Body of pancreas (tissue), 4 donors: ENCODE results near the gene CD70. TPM values are rescaled to one million over a fixed set of nuclear protein-coding genes. Genes with fewer than 3 reads are reported as not detected.
A peak's percentile ranks its signal among the peaks of the same experiment; 100 is the strongest.

ENCODE experiments used
- ATAC-seq: fragments of 150-250 bp; one replicate; pipeline ENCODE4 v1.9.1; 2016
- DNase-seq, 4 donors: peaks; one replicate each; pipeline ENCODE4 v3.0.0-alpha.2; 2019
- H3K27ac ChIP-seq, 4 donors: fragments of 200-600 bp; sonication (generic); 1 replicate in 3 of 4; 2 replicates in 1 of 4; pipeline versions ENCODE4 v1.5.1 to v1.6.1; 2016 to 2019; ENCODE audit warnings: mild to moderate bottlenecking in 1 of 4, mixed read lengths in 1 of 4, moderate library complexity in 1 of 4
- H3K27me3 ChIP-seq, 2 donors: fragments of 200-600 bp; sonication (generic); one replicate each; pipeline ENCODE4 v1.6.0; 2016; ENCODE audit warnings: mild to moderate bottlenecking in 1 of 2
- H3K36me3 ChIP-seq, 2 donors: fragments of 200-600 bp; sonication (generic); replicated peaks in 1 of 2; 2 replicates each; pipeline ENCODE4 v1.5.1; 2016; ENCODE audit warnings: low read depth in 2 of 2; ENCODE audit not compliant: insufficient read depth in 1 of 2
- H3K4me1 ChIP-seq: fragments of 200-600 bp; sonication (generic); one replicate; pipeline ENCODE4 v1.6.0; 2016
- H3K4me3 ChIP-seq, 2 donors: fragments of 200-600 bp; sonication (generic); 1 replicate in 1 of 2; 2 replicates in 1 of 2; pipeline ENCODE4 v1.5.1; 2016 to 2019
- H3K9me3 ChIP-seq, 3 donors: fragments of 200-600 bp; sonication (generic); 1 replicate in 2 of 3; 2 replicates in 1 of 3; pipeline ENCODE4 v1.5.1; 2016
- CTCF ChIP-seq, 7 experiments: fragments of 450-650 bp in 4 of 7; fragments of 200-600 bp in 3 of 7; sonication (generic) in 3 of 7; IDR thresholded peaks; one replicate each; pipeline ENCODE4 v1.5.1; 2016 to 2019; ENCODE audit warnings: antibody characterized with exemption in 7 of 7
- POLR2A ChIP-seq, 3 donors: fragments of 450-650 bp; IDR thresholded peaks; one replicate each; pipeline ENCODE4 v1.6.1; 2016; ENCODE audit warnings: antibody characterized with exemption in 3 of 3, mild to moderate bottlenecking in 2 of 3
- WGBS, 2 donors: methylation state at CpG; one replicate each; pipeline ENCODE4 v1.1.5; 2017; 5-methylcytosine and 5-hydroxymethylcytosine counted together
- intact Hi-C: fragments of 100-400 bp; cut with DNase I; formaldehyde crosslinking; loops from one replicate; pipeline ENCODE4 v1.15.1; 2023
- total RNA-seq, 2 donors: library from RNA; depleted of rRNA; stranded (reverse); fragments of >200 nt; gene quantifications; one replicate each; pipeline ENCODE4 v1.1.0, GENCODE V29; 2016

Gene CD70
- total RNA-seq, 2 donors from 2014 or later = not detected

GRCh38 chr19:6632002-6632621 lies 41.2 kb upstream of the CD70 start:
- no peak for TF ChIP-seq POLR2A (IDR thresholded peaks at IDR 0.05)
- TF ChIP-seq CTCF (IDR thresholded peaks at IDR 0.05) = peak; percentile 76 to 82 (median 77)
- Histone ChIP-seq H3K27ac (no peak overlapping the region), H3K4me1 (peaks cover 3% of the 10 kb centered on the region), H3K4me3 (no peak overlapping the region), H3K9me3 (no peaks in the 10 kb centered on the region), H3K36me3 (no peaks in the 10 kb centered on the region), H3K27me3 (no peaks in the 10 kb centered on the region)
- 37 to 38% methylated on average over 12 of the region's 12 CpGs for whole genome bisulfite sequencing, 2 donors
- peak; percentile 71 to 80 (median 77) for DNase-seq
- ATAC-seq = peak; percentile 58
- intact Hi-C loops = loop anchor here (10.0 kb wide), 2 partner anchors 107 to 233 kb away; no protein-coding TSS in a partner anchor

GRCh38 chr19:6626764-6627163 lies 35.8 kb upstream of the CD70 start:
- DNase-seq = no peak
- TF ChIP-seq POLR2A (IDR thresholded peaks at IDR 0.05) (no peak), CTCF (IDR thresholded peaks at IDR 0.05) (no peak)
- H3K27ac ChIP-seq = no peak overlapping the region
- H3K27me3 ChIP-seq = no peaks in the 10 kb centered on the region
- no peak overlapping the region for H3K4me3 ChIP-seq
- intact Hi-C loops = no loop called here
- no peaks in the 10 kb centered on the region for H3K9me3 ChIP-seq
- ATAC-seq = no peak
- no peaks in the 10 kb centered on the region for H3K36me3 ChIP-seq
- no peaks in the 10 kb centered on the region for H3K4me1 ChIP-seq

GRCh38 chr19:6617374-6617773 lies 26.4 kb upstream of the CD70 start:
- Histone ChIP-seq H3K4me3 (no peak overlapping the region), H3K27ac (no peak overlapping the region), H3K4me1 (no peaks in the 10 kb centered on the region), H3K27me3 (no peaks in the 10 kb centered on the region), H3K9me3 (no peaks in the 10 kb centered on the region), H3K36me3 (no peaks in the 10 kb centered on the region)
- WGBS, 2 donors = 48 to 53% methylated on average over 2 of the region's 2 CpGs
- ATAC-seq = no peak
- intact Hi-C loops = no loop called here
- TF ChIP-seq POLR2A (IDR thresholded peaks at IDR 0.05) = no peak
- no peak for TF ChIP-seq CTCF (IDR thresholded peaks at IDR 0.05)
- DNase-seq = no peak

GRCh38 chr19:6616011-6616410 lies 25.1 kb upstream of the CD70 start:
- H3K36me3 ChIP-seq = no peaks in the 10 kb centered on the region
- H3K27ac ChIP-seq = no peak overlapping the region
- WGBS, 2 donors = 65 to 76% methylated on average over 6 of the region's 6 CpGs
- DNase-seq (no peak), ATAC-seq (no peak)
- intact Hi-C loops = no loop called here
- H3K27me3 ChIP-seq = peaks cover 0 to 8% of the 10 kb centered on the region in 2 donors
- H3K4me1 ChIP-seq = no peaks in the 10 kb centered on the region
- no peak for TF ChIP-seq CTCF (IDR thresholded peaks at IDR 0.05)
- TF ChIP-seq POLR2A (IDR thresholded peaks at IDR 0.05) = no peak
- H3K4me3 ChIP-seq = no peak overlapping the region
- no peaks in the 10 kb centered on the region for H3K9me3 ChIP-seq

- no peaks in the 10 kb centered on the region for H3K9me3 ChIP-seq
- WGBS, 2 donors = 47 to 62% methylated on average over 6 of the region's 6 CpGs
- intact Hi-C loops = no loop called here
- TF ChIP-seq CTCF (IDR thresholded peaks at IDR 0.05) (no peak), POLR2A (IDR thresholded peaks at IDR 0.05) (no peak)
- H3K36me3 ChIP-seq = no peaks in the 10 kb centered on the region
- H3K27ac ChIP-seq = no peak overlapping the region
- H3K4me1 ChIP-seq = no peaks in the 10 kb centered on the region
- ATAC-seq = no peak
- DNase-seq = no peak
- H3K27me3 ChIP-seq = peaks cover 0 to 8% of the 10 kb centered on the region in 2 donors
- H3K4me3 ChIP-seq = no peak overlapping the region
Measured at GRCh38 chr19:6613711-6614110, 22.8 kb upstream of the CD70 start.
